ENCODE data around the gene CORO1C.

Gene CORO1C

DNA sequence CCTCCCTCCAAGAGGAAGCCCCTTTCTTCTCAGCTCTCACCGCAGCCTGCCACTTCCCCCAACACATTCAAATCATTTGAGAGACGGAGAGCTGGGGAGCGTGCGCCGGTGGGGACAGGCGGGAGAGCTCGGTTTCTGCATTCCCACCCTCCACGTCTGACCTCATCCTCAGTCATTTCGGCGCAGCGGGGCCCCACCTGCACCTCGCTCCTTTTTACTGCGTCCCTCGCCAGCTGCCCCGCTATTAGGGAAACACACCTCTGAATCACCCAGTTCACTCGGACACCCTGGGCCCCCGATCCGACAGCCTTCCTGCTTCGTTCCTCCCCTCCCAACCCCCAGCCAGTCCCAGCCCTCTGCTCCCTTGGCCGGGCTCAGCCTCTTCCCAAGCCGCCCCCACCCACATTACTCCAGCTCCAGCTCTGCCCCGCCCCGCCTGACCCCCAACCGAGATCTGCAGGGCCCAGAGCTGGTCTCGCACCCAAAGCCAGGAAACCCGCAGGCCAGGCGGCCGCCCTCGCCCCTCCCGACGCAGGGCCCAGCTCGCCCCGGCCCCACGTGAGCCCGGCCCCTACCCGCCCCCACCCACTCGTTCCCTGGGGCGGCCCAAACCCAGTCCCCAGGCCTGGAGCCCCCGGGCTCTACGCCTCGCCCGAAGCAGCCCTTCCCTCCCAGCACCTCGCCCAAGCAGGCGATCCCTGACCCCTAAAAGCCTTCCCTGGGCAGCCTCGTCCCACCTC lies 783 bp downstream of the CORO1C start:
- peak overlapping the region; percentile 92 for H3K4me3 ChIP-seq (replicated peaks; ENCODE audit: low read depth, low read length)
- H3K36me3 ChIP-seq (ENCODE audit: control insufficient read depth, insufficient read depth, low read length), result no peaks in the 10 kb centered on the region
- H3K27me3 ChIP-seq (replicated peaks; ENCODE audit: control insufficient read depth, insufficient read depth, low read length), result no peaks in the 10 kb centered on the region
- TF ChIP-seq, protein P1, sequence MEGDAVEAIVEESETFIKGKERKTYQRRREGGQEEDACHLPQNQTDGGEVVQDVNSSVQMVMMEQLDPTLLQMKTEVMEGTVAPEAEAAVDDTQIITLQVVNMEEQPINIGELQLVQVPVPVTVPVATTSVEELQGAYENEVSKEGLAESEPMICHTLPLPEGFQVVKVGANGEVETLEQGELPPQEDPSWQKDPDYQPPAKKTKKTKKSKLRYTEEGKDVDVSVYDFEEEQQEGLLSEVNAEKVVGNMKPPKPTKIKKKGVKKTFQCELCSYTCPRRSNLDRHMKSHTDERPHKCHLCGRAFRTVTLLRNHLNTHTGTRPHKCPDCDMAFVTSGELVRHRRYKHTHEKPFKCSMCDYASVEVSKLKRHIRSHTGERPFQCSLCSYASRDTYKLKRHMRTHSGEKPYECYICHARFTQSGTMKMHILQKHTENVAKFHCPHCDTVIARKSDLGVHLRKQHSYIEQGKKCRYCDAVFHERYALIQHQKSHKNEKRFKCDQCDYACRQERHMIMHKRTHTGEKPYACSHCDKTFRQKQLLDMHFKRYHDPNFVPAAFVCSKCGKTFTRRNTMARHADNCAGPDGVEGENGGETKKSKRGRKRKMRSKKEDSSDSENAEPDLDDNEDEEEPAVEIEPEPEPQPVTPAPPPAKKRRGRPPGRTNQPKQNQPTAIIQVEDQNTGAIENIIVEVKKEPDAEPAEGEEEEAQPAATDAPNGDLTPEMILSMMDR (IDR thresholded peaks at IDR 0.05; ENCODE audit: insufficient read depth, low read length, poor library complexity, severe bottlenecking), result no peak
- DNase-seq (ENCODE audit: extremely low read depth, insufficient read length), result peak; percentile 72

DNA sequence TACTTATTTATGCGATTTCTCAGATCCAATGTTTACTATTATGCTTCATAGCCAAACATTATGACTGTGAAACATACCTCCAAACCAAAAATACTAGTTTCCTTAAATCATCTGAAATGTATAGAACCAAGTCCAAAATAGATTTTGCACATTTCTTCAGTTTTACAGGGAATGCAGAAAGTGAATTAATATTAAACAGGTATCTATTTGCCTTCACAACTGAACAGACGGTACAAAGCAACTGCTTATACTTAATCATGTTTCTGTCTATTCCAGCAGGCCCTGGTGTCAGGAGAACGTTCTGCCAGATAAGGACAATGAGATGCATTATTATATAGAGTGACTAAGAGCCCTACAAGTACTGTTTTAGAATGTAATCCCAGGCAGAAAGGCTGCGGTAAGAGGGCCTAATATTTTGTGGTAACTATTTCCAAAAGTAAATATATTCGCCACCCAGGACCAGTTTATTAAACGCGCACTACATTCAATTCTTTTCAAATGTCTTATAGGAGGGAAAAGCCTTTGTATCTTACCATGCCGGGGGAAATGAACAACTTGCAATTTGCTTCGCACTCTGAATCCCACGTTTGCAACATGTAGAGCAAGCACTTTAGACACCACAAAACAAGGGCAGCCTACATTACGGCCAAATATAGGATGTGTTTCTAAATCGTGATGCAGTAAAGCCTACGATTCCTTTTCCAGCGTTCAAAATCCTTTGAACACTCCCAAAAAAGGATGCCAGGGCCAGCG lies 1.5 kb downstream of the CORO1C start:
- DNase-seq (ENCODE audit: extremely low read depth, insufficient read length), result no peak
- H3K27me3 ChIP-seq (replicated peaks; ENCODE audit: control insufficient read depth, insufficient read depth, low read length), result no peaks in the 10 kb centered on the region

DNA sequence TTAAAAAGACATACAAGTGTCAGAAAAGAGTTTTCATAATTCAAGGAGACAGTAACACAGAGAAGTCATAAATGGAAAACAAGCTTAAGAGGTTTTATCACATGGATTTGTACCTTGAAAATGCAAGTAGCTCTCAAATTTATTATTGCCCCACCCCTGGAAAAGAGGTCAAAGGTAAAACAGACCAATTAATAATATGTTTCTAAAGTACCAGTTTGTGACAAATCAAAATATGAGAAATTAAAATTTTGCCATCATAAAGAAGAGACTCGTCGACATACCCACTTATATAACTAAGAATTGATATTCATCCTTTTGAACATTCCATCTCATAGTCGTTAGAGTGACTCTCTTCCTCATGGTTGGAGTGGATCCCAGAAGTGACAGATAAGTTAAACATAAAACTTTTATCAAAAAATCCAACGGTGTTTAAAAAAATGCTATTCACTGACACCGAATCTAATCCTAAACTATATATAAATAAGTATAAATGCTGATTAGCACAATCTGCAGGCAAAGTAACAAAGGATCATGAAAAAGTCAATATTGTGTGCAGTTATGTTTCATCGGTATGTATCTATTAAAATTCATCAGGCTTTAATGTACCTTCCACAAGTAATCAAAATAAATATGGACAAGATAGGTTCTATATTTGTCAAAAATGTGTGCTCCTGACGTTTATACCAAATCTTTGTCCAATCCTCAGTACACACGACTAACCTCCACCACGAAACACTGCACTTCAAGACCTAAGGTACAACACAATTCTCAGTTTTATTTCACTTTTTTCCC lies 2.3 kb downstream of the CORO1C start:
- H3K36me3 ChIP-seq (ENCODE audit: control insufficient read depth, insufficient read depth, low read length), result no peaks in the 10 kb centered on the region
- no peak for DNase-seq (ENCODE audit: extremely low read depth, insufficient read length)
- TF ChIP-seq, protein P1 (IDR thresholded peaks at IDR 0.05; ENCODE audit: insufficient read depth, low read length, poor library complexity, severe bottlenecking), result no peak
- H3K27me3 ChIP-seq (replicated peaks; ENCODE audit: control insufficient read depth, insufficient read depth, low read length), result no peaks in the 10 kb centered on the region
- peak overlapping the region; percentile 92 for H3K4me3 ChIP-seq (replicated peaks; ENCODE audit: low read depth, low read length)

More for the DNA sequence above, 1.5 kb downstream of the CORO1C start:
- TF ChIP-seq, protein P1 (IDR thresholded peaks at IDR 0.05; ENCODE audit: insufficient read depth, low read length, poor library complexity, severe bottlenecking), result no peak
- no peaks in the 10 kb centered on the region for H3K36me3 ChIP-seq (ENCODE audit: control insufficient read depth, insufficient read depth, low read length)
- H3K4me3 ChIP-seq (replicated peaks; ENCODE audit: low read depth, low read length), result peak overlapping the region; percentile 92

DNA sequence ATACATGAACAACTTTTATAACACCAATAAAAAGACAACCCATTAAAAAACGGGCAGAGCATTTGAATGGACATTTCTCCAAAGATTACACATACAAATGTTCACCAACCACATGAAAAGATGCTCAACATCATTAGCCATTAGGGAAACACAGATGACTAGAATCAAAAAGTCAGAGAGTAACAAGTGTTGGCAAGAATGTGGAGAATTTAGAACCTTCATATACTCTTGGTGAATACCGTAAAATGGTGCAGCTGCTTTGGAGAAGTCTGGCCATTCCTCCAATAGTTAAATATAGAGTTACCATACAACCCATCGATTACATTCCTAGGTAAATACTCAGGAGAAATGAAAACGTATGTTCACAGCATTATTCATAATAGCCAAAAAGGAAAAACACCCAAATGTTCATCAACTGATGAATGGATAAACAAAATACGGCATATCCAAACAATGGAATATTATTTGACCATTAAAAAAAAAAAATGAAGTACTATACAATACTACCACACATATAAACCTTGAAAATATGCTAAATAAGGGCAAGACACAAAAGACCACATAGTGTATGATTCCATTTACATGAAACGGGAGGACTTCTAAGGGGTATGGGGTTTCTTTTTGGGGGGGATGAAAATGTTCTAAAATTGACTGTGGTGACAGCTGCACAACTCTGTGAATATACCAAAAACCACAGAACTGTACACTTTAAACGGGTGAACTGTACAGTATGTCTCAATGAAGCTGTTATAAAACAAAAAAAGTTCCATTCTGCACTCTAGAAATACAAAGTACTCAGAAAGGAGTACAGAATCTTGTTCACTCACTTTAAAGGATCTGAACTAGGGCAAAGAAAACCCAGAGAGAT lies 3.2 kb downstream of the CORO1C start:
- H3K27me3 ChIP-seq (replicated peaks; ENCODE audit: control insufficient read depth, insufficient read depth, low read length), result no peaks in the 10 kb centered on the region
- H3K36me3 ChIP-seq (ENCODE audit: control insufficient read depth, insufficient read depth, low read length), result no peaks in the 10 kb centered on the region
- TF ChIP-seq, protein P1 (IDR thresholded peaks at IDR 0.05; ENCODE audit: insufficient read depth, low read length, poor library complexity, severe bottlenecking), result no peak
- no peak overlapping the region for H3K4me3 ChIP-seq (replicated peaks; ENCODE audit: low read depth, low read length)
- DNase-seq (ENCODE audit: extremely low read depth, insufficient read length), result no peak

DNA sequence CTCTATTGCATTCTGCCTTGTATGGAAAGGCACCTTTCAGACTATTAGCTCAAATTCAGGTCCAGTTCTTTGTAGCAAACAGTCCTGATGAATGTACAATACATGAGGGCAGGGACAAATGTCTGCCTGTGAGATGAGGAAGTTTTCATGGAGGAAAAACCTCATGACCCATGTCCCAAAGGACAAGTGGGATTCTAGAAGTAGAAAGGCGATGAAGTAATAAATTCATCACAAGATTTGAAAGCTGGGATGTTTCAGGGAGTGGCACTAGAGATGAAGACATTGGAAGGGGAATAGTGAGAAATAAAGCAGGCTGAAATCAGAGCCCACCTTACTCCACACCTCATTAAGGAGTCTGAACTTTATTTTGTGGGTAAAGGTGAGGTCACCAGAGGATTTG lies 4.2 kb downstream of the CORO1C start:
- no peak for DNase-seq (ENCODE audit: extremely low read depth, insufficient read length)
- H3K36me3 ChIP-seq (ENCODE audit: control insufficient read depth, insufficient read depth, low read length), result no peaks in the 10 kb centered on the region
- no peaks in the 10 kb centered on the region for H3K27me3 ChIP-seq (replicated peaks; ENCODE audit: control insufficient read depth, insufficient read depth, low read length)
- H3K4me3 ChIP-seq (replicated peaks; ENCODE audit: low read depth, low read length), result no peak overlapping the region
- TF ChIP-seq, protein P1 (IDR thresholded peaks at IDR 0.05; ENCODE audit: insufficient read depth, low read length, poor library complexity, severe bottlenecking), result no peak
